Erythroblast (primary cell): ENCODE data around the gene KLF5.

ENCODE experiments used
- GATA1 ChIP-seq: IDR thresholded peaks from 2 replicates; pipeline ENCODE4 v1.6.1; 2011; ENCODE audit warnings: low read depth, mild to moderate bottlenecking, control low read depth, low read length, moderate library complexity
- POLR2A ChIP-seq: IDR thresholded peaks from 2 replicates; pipeline ENCODE4 v1.6.1; 2011; ENCODE audit warnings: mild to moderate bottlenecking, low read length

DNA sequence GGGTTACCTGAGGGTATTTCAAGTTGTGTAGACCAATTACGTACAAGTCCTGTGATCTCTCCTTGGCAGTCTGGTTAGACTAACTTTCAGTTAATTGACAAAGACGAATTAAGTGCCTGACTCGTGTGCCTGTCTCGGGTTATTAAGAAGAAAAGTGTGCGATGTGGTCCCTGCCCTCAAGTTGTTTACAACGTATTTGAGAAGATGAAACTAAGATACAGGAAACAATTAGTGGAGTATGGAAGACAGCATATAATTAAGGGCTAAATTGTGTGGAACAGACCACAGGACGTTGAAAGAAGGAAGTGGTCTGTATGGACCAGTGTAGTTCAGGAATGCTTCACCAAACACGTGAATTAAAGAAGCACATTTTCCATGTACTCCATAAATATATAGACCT is 49.2 kb downstream of the KLF5 start:
- TF ChIP-seq POLR2A, result no peak
- TF ChIP-seq GATA1, result no peak
